Nephron progenitor cell (in vitro differentiated cells): Measurements from ENCODE around the gene PTGER2.
A peak's percentile ranks its signal among the peaks of the same experiment; 100 is the strongest.

ENCODE experiments used
- DNase-seq: peaks from one replicate; pipeline ENCODE4 v3.0.0; 2021
- H3K27ac Mint-ChIP-seq: 2 replicates; pipeline ENCODE4 v1.8.0; 2021; ENCODE audit warnings: mild to moderate bottlenecking, moderate library complexity, mixed read lengths
- H3K27me3 Mint-ChIP-seq: 2 replicates; pipeline ENCODE4 v1.8.0; 2021; ENCODE audit warnings: mild to moderate bottlenecking, low read depth, mixed read lengths; ENCODE audit not compliant: poor library complexity
- H3K36me3 Mint-ChIP-seq: 2 replicates; pipeline ENCODE4 v1.8.0; 2021; ENCODE audit warnings: low read depth, mixed read lengths
- H3K4me1 Mint-ChIP-seq: 2 replicates; pipeline ENCODE4 v1.8.0; 2021; ENCODE audit warnings: mixed read lengths
- H3K4me3 Mint-ChIP-seq: 2 replicates; pipeline ENCODE4 v1.8.0; 2021; ENCODE audit warnings: mild to moderate bottlenecking, moderate library complexity, mixed read lengths
- H3K9me3 Mint-ChIP-seq: 2 replicates; pipeline ENCODE4 v1.8.0; 2021; ENCODE audit warnings: mild to moderate bottlenecking, moderate library complexity, mixed read lengths
- TF ChIP-seq, protein P1 (sequence below): fragments of 200-600 bp; sonication (generic); IDR thresholded peaks from 2 replicates; pipeline ENCODE4 v1.5.0; 2021; ENCODE audit warnings: antibody characterized with exemption

PTGER2 gene

GRCh38 chr14:52363961-52364360 lies 49.8 kb downstream of the PTGER2 start:
- no peak overlapping the region for H3K4me3 Mint-ChIP-seq
- peak overlapping the region; percentile 31 for H3K27ac Mint-ChIP-seq
- H3K4me1 Mint-ChIP-seq: peaks cover 18% of the 10 kb centered on the region
- no peaks in the 10 kb centered on the region for H3K9me3 Mint-ChIP-seq
- TF ChIP-seq, protein P1, sequence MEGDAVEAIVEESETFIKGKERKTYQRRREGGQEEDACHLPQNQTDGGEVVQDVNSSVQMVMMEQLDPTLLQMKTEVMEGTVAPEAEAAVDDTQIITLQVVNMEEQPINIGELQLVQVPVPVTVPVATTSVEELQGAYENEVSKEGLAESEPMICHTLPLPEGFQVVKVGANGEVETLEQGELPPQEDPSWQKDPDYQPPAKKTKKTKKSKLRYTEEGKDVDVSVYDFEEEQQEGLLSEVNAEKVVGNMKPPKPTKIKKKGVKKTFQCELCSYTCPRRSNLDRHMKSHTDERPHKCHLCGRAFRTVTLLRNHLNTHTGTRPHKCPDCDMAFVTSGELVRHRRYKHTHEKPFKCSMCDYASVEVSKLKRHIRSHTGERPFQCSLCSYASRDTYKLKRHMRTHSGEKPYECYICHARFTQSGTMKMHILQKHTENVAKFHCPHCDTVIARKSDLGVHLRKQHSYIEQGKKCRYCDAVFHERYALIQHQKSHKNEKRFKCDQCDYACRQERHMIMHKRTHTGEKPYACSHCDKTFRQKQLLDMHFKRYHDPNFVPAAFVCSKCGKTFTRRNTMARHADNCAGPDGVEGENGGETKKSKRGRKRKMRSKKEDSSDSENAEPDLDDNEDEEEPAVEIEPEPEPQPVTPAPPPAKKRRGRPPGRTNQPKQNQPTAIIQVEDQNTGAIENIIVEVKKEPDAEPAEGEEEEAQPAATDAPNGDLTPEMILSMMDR: no peak
- H3K27me3 Mint-ChIP-seq: no peaks in the 10 kb centered on the region
- DNase-seq: no peak
- no peaks in the 10 kb centered on the region for H3K36me3 Mint-ChIP-seq

DNA sequence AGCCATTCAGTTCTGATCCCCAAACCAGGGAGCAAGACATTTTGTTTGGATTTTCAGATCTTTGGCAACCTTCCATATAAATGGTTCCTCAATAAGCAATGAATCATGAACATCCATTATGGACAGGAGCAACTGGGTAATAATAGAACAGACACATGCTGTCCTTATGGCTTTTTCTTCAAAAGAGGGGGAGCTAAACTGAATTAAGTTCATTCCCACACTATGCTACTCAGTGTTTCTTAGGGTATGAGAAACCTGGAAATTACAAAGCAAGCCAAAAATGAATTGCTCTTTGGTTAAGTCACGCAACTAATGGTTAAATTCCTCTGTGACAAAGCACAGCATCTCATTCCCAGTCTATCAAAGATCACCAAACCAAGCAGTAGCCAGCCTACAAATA lies 51.0 kb downstream of the PTGER2 start:
- H3K9me3 Mint-ChIP-seq: no peaks in the 10 kb centered on the region
- no peaks in the 10 kb centered on the region for H3K27me3 Mint-ChIP-seq
- no peak overlapping the region for H3K4me3 Mint-ChIP-seq
- peaks cover 18% of the 10 kb centered on the region for H3K4me1 Mint-ChIP-seq
- TF ChIP-seq, protein P1: no peak
- no peaks in the 10 kb centered on the region for H3K36me3 Mint-ChIP-seq
- no peak for DNase-seq
- no peak overlapping the region for H3K27ac Mint-ChIP-seq

GRCh38 chr14:52366796-52367315 lies 52.7 kb downstream of the PTGER2 start:
- Mint-ChIP-seq H3K4me1 (peaks cover 10% of the 10 kb centered on the region), H3K4me3 (no peak overlapping the region), H3K27ac (no peak overlapping the region), H3K27me3 (no peaks in the 10 kb centered on the region), H3K9me3 (no peaks in the 10 kb centered on the region), H3K36me3 (no peaks in the 10 kb centered on the region)
- TF ChIP-seq, protein P1: no peak
- DNase-seq: no peak

DNA sequence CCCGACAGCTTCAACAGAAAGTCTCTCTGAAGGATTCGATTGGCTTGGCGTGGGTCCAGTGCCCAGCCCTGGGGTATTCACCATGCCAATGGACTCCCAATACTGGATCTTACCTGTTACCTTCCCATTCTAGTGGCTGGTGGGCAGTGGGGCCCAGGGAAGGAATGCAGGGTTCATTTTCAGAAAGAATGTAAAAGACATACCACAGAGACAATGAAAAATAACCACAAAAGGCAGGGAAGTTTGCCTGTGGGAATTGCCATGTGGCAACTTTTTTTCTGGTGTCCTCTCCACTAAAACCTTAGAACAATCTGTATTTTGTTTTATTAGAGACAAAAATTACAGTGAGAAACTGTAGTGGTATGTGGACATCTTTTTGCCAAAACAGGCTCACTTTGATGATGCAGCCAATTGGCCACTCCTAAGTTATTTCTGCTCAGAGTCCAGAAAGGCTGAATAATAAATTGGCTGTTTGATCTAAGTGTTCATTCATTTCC lies 55.2 kb downstream of the PTGER2 start:
- Mint-ChIP-seq H3K27ac (no peak overlapping the region), H3K36me3 (peaks cover 8% of the 10 kb centered on the region), H3K4me3 (no peak overlapping the region), H3K4me1 (no peaks in the 10 kb centered on the region), H3K27me3 (peaks cover 3% of the 10 kb centered on the region), H3K9me3 (peaks cover 14% of the 10 kb centered on the region)
- DNase-seq: no peak
- TF ChIP-seq, protein P1: no peak

DNA sequence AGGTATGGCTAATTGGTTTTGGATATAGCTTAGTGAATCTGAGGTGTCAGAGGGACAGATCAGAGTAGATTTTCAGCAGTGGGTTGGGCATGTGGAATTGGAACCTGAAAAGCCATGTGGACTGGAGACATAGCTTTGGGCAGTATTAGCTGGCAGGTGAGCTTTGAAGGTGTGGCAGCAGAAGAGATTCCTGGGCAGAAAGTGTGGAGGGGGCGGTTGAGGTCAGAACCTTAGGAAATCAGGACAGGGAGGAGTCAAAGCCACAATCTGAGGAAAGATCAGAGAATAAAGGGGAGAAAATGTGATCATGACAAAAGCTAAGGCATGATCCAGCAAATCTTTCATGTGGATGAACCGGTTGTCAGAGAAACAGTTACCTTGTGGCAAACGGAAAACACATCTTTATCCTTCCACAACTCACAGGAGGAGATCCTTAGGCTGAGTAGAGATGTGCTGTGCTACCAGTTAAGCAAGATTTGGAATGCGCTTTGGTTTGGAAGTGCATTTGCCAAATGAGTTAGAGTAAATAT lies 56.4 kb downstream of the PTGER2 start:
- Mint-ChIP-seq H3K36me3 (peaks cover 8% of the 10 kb centered on the region), H3K4me3 (no peak overlapping the region), H3K4me1 (no peaks in the 10 kb centered on the region), H3K27me3 (peaks cover 3% of the 10 kb centered on the region), H3K9me3 (peaks cover 17% of the 10 kb centered on the region), H3K27ac (no peak overlapping the region)
- DNase-seq: no peak
- TF ChIP-seq, protein P1: no peak

DNA sequence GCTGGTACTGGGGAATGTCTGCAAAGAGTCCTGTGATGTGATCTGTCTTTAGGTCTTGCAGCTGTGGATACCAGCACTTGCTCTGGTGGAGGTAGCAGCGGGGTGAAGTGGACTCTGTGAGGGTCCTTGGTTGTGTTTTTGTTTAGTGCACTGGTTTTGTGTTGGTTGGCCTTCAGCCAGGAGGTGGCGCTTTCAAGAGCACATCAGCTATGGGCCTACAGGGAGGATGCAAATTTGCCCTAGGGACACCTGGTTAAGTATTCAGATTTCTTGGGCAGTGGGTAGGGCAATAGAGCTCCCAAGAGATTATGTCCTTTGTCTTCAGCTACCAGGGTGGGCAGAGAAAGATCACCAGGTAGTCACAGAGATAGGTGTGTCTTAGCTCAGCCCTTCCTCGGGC lies 63.8 kb downstream of the PTGER2 start:
- Mint-ChIP-seq H3K4me3 (no peak overlapping the region), H3K4me1 (peaks cover 6% of the 10 kb centered on the region), H3K27me3 (peaks cover 12% of the 10 kb centered on the region), H3K36me3 (peaks cover 8% of the 10 kb centered on the region), H3K27ac (no peak overlapping the region), H3K9me3 (peaks cover 55% of the 10 kb centered on the region)
- TF ChIP-seq, protein P1: no peak
- DNase-seq: no peak
